ENCODE data around the gene NR5A2. TPM values are rescaled to one million over a fixed set of nuclear protein-coding genes. Genes with fewer than 3 reads are reported as not detected.

Gene NR5A2
- total and polyA plus RNA-seq, 10 of the 15 experiments (the other 5 are each of a cell fraction or from before 2014, with no cell fraction given), result 0.02 to 0.60 (median 0.15) TPM; not detected in 1

- TF ChIP-seq SIN3A (IDR thresholded peaks at IDR 0.05; ENCODE audit: low read depth, low read length), result no peak
- TF ChIP-seq NFYB (IDR thresholded peaks at IDR 0.05; ENCODE audit: insufficient read depth, low read depth, low read length), result no peak
- no peak for TF ChIP-seq BCL11A (IDR thresholded peaks at IDR 0.05; ENCODE audit: low read depth, low read length)
These were observed 44.0 kb upstream of the NR5A2 start (continued) for GRCh38 chr1:199983531-199983930.

GRCh38 chr1:199995096-199995685 is 32.3 kb upstream of the NR5A2 start:
- intact Hi-C loops (cut with micrococcal nuclease; ENCODE audit: unreplicated experiment) (no loop called here), in situ Hi-C loops (cut with MboI) (no loop called here)
- Histone ChIP-seq H3K79me2 (ENCODE audit: control insufficient read depth, insufficient read depth, low read length) (no peaks in the 10 kb centered on the region), H2AFZ (ENCODE audit: control insufficient read depth, low read depth, low read length) (no peak overlapping the region), H3K36me3 (ENCODE audit: control insufficient read depth in 2 of 2, insufficient read depth in 2 of 2, low read length in 1 of 2) (no peaks in the 10 kb centered on the region), H3K9ac (ENCODE audit: control insufficient read depth, insufficient read depth, low read length) (no peak overlapping the region), H3K27ac (ENCODE audit: control insufficient read depth, insufficient read depth) (no peak overlapping the region), H3K27me3 (replicated peaks in 1 of 2; ENCODE audit: control insufficient read depth in 2 of 2, insufficient read depth in 2 of 2, low read length in 1 of 2) (no peaks in the 10 kb centered on the region; a peak in 1 of 4 replicates), H3K4me1 (ENCODE audit: control insufficient read depth, insufficient read depth, low read length) (no peaks in the 10 kb centered on the region), H3K9me3 (replicated peaks; ENCODE audit: control insufficient read depth, insufficient read depth, low read length) (no peaks in the 10 kb centered on the region), H4K20me1 (ENCODE audit: control insufficient read depth, insufficient read depth) (no peaks in the 10 kb centered on the region), H3K4me3 (no peak overlapping the region), H3K4me2 (ENCODE audit: control insufficient read depth, insufficient read depth) (no peak overlapping the region)
- CTCF ChIA-PET, result interaction anchor here (0.6 kb wide), 1 partner anchor 205 kb away, joined by 3 read pairs; no protein-coding TSS in a partner anchor
- WGBS (ENCODE audit: insufficient coverage, insufficient replicate concordance, low lambda C conversion rate, missing lambda C conversion rate), result 22% methylated on average over 3 of the region's 3 CpGs
- no TSS peak for BruUV-seq (replicated peaks)
- SMC1A ChIA-PET (ENCODE audit: uncharacterized antibody, unreplicated experiment), result interaction anchor here (0.6 to 1.5 kb wide), 2 partner anchors 17 to 281 kb away, joined by 3 to 4 read pairs; no protein-coding TSS in a partner anchor
- DNase-seq (ENCODE audit: low read depth, low spot score) (no peak), ATAC-seq (no peak), FAIRE-seq (no peak)
- RAD21 ChIA-PET (ENCODE audit: unreplicated experiment), result no interaction called here
- POLR2A ChIA-PET, result no interaction called here
- no peak for TF ChIP-seq LARP7 (IDR thresholded peaks at IDR 0.05)
- no peak for TF ChIP-seq ZNF274 (IDR thresholded peaks at IDR 0.05; ENCODE audit: insufficient read depth, insufficient read length)
- TF ChIP-seq FOXK2 (IDR thresholded peaks at IDR 0.05), result no peak
- no peak for TF ChIP-seq ELK1 (IDR thresholded peaks at IDR 0.05; ENCODE audit: low read depth, low read length)
- TF ChIP-seq TCF7 (IDR thresholded peaks at IDR 0.05; ENCODE audit: borderline replicate concordance), result no peak
- TF ChIP-seq BCLAF1 (IDR thresholded peaks at IDR 0.05), result no peak
- no peak for TF ChIP-seq ZNF687 (IDR thresholded peaks at IDR 0.05)
- TF ChIP-seq SKIL (IDR thresholded peaks at IDR 0.05; ENCODE audit: low read depth, poor library complexity, severe bottlenecking), result no peak
- no peak for TF ChIP-seq SIN3A (IDR thresholded peaks at IDR 0.05; ENCODE audit: low read depth, low read length)
- TF ChIP-seq ZNF207 (IDR thresholded peaks at IDR 0.05; ENCODE audit: borderline replicate concordance), result no peak

Data from GM12878 (cell line).